T-helper 1 cell treated with Interleukin-12 subunit alpha and Interleukin-12 subunit beta and Interleukin-4 antibody, amounts not matched to agents 30 ng/mL and 1 ng/mL, for 36 hours (primary cell): Measurements from ENCODE around the gene SP3. TPM values are rescaled to one million over a fixed set of nuclear protein-coding genes. Genes with fewer than 3 reads are reported as not detected.

Source experiments
- intact Hi-C: fragments of 100-400 bp; cut with micrococcal nuclease; formaldehyde crosslinking; loops from one replicate; pipeline ENCODE4 v1.15.1; 2024
- total RNA-seq: library from RNA; stranded (reverse); gene quantifications from 2 replicates; pipeline ENCODE4 v1.2.3, GENCODE V29; 2022

Gene SP3
- total RNA-seq, 1 donor from 2014 or later: 107 TPM

- intact Hi-C loops: loop anchor here (5.0 kb wide), 1 partner anchor 429 kb away; the partner anchor contains the start of gene SCRN3
Measured at GRCh38 chr2:173968551-173968950, 3.4 kb upstream of the SP3 start.

DNA sequence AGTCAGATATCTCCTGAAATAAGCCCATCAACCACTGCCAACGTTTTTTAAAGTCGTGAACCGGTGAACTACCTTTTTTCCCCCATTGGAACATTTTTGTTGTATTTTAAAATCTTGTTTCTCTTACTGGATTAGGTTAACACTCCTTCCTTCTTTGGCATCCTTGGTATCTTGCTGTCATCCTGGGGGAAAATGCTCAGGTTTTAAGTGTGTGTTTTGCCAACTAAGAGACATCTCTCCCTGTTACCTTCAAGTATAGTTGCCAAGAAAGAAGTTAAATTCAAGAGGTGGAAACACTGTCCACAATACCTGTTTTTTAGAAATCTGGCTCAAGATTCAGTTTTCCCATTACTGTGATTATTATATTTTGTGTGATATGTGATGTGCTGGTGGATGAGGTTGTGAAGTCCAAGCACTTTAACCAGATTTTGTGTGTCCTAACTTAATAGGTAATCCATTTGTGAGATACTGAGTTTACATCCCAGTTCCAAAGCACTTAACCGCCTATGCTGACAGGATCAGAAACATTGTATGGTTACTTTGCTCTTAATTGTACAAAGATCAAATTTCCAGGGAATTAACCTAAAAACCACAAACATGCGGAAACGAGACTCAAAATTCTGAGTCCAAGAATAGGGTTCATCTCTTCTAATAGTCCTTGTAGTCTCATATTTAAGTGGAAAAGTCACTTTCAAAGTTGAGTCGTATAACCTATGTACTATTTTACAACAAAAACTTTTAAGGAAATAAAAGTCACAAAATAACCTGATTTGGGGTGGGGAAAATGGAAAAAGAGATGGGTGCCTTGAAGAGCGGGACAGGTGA, 1.3 kb upstream of the SP3 start:
- intact Hi-C loops: loop anchor here (5.0 kb wide), 1 partner anchor 431 kb away; the partner anchor contains the start of gene SCRN3

DNA sequence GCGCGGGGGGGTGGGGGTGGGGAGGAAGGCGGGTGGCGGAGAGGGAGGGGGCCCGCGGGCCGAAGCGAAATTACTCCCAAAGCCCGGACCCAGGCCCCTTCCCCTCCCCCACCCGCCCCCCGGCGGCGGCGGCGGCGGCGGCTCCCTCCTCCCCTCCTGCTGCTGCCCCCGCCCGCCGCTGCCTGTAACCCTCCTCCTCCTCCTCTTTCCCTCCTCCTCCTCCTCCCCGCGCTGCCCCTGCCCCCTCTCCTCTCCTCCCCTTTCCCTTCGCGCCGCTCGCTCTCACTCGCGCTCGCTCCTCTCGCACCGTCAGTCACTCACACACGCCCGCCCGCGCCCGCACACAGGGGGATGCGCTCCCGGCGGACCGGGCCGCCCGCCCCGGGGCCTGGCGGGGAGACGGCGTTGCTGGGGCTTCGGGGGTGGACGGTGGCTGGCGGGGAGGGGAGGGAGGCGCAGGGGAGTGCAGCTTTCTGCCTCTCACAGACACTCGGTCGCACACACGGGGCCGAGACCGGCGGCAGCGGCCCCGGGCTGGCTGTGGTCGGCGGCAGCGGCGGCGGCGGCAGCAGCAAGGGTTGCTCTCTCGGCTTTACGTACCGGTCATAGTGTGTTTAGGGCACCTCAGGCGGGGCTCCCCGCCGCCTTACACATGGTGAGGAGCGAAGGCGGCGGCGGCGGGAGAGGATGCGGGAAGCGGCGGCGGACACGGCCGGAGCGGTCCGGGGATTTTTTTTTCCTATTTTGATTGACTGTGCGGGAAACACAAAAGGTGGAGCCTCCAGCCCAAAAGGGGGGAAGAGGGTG, 405 bp downstream of the SP3 start:
- intact Hi-C loops: loop anchor here (1.0 to 5.0 kb wide), 8 partner anchors 378 to 1408 kb away; partner anchors contain the start of genes ATF2, CDCA7, GPR155 and PDK1

DNA sequence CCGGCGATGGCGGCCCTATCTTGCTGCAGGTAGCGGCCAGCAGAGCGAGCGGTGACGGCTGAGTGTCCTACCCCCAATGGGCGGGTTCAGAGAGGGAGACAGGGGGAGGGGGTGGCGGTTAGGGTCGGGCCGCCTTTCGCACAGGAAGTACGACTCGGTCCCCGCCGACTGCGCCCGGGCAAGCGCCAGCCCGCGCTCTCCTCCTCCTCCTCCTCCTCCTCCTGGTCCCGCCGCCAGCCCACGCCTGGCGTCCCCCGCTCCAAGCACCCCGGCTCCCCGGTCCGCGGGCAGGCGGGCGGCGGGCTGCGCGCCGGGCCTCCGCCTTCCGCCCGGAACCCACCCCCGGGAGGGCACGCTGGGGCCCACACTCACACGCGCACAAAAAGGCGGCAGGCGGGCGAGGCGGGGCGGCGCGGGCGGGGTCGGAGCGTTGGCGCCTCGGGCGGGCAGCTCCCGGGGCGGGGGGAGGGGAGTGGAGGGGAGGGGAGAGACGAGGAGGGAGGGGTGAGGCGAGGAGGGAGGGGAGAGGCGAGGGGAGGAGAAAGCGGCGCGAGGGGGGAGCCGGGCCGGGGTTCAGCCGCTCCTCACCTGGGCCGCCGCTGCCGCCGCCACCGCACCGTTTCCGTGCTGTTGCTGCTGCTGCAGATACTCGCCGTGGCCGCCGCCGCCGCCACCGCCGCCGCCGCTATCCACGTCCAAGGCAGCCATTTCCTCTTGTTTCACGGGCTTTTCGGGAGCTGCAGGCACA, 1.2 kb downstream of the SP3 start:
- intact Hi-C loops: loop anchor here (1.0 to 5.0 kb wide), 8 partner anchors 39 to 1407 kb away; partner anchors contain the start of genes OLA1, PDK1 and WIPF1

GRCh38 chr2:173963323-173963816, 1.8 kb downstream of the SP3 start:
- intact Hi-C loops: loop anchor here (1.0 to 5.0 kb wide), 7 partner anchors 39 to 811 kb away; partner anchors contain the start of genes OLA1 and WIPF1

GRCh38 chr2:173962583-173963110, 2.5 kb downstream of the SP3 start:
- intact Hi-C loops: loop anchor here (1.0 to 5.0 kb wide), 7 partner anchors 38 to 810 kb away; partner anchors contain the start of genes OLA1 and WIPF1

DNA sequence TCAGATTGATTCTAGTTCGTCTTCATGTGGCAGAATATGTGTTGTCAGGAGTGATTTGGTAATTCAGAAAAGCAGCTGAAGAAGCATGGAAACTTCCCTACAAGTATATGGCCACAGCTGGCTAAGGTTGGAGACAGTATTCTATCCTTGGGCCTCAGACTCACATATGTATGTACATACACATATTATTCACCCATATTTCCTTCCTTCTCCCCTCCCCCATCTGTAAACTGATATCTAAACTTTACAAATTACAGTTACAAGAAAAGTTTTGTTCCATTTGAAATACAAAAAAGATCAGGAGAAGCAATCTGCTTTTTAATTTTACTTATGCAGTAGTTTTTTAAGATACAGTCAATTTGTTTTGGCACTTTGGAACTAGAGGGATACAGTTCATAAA, 3.1 kb downstream of the SP3 start:
- intact Hi-C loops: loop anchor here (2.0 to 5.0 kb wide), 4 partner anchors 37 to 810 kb away; no protein-coding TSS in a partner anchor

DNA sequence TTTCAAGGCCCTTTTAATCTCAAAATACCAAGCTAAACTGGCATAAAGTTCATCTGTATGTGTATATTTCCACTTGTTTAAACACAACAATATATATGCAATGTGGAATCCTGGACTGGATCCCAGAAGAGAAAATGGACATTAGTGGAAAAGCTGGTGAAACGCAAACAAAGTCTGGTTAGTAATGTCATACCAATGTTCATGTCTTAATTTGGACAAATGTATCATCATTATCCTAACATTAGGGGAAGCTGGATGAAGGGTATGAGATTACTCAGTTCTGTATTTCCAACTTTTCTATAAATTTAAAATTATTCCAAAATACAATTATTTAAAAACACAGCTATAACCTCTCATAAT, 3.8 kb downstream of the SP3 start:
- intact Hi-C loops: loop anchor here (2.0 to 5.0 kb wide), 4 partner anchors 381 to 809 kb away; no protein-coding TSS in a partner anchor

GRCh38 chr2:173959909-173960308, 5.3 kb downstream of the SP3 start:
- intact Hi-C loops: loop anchor here (2.0 to 5.0 kb wide), 4 partner anchors 382 to 808 kb away; no protein-coding TSS in a partner anchor

GRCh38 chr2:173959358-173959884, 5.8 kb downstream of the SP3 start:
- intact Hi-C loops: no loop called here

DNA sequence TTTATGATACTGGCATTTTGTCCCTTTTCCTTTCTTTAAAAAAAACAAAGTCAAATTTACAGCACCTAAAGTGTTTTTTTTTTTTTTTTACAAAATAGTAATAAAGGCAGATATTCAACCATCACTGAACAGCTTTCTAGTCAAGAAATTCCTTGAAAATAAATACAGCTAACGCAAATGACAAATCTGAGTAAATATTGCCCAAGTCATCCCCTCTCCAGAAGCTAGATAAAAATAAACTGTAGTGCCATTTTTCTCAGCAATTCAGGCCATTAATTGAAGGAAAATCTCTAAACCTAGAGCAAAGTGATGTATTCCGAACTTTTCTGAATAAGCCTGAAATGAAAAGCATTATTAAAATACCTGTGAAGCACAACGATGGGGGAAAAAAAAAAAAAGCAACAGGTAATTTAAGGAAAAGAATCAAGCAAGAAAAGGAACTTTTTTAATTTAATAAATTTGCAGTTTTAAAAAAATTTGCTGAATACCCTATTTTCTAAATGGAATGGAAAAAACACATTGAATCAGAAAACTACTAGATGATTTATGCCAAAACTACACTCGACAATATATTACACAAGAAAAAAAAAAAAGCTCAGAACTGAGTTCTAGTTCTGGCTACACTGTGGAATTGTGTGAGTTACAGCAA, 6.9 kb downstream of the SP3 start:
- intact Hi-C loops: no loop called here

- intact Hi-C loops: no loop called here
Measured at GRCh38 chr2:173957517-173957916, 7.7 kb downstream of the SP3 start.

DNA sequence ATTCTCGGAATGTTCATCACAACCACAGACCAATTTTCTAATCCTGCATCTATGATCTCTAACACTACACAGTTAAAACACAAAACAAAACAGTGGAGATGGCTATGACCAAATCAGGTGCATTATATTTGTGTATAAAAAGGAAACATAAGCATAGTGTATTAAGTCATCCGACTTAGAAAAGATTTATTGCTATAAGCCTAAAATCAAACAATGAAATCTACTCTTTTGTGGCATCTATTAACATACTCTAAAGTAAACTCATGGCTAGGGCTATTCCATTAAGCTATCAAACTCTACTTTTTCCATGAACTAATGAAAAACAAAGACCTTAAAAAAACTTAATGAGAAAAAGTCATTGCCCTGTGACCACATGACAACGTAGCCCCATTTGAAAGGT, 8.7 kb downstream of the SP3 start:
- intact Hi-C loops: no loop called here

DNA sequence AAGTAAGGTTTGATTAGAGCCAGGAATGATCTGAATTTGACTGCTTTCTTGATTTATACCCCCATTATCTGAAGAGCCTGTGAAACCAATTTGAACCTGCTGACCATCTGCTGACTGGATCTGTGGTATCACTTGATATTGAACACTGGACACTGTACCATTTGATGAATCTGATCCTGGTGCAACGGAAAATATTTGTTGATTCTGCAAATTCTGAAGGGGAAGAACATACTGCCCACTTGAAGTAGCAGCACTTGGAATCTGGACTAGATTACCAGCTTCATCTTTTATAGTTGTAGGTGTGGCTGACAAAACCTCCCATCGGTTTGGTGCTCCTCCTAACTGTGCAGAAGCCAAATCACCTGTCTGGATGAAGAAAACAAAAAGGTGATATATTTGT, 9.3 kb downstream of the SP3 start:
- intact Hi-C loops: no loop called here

DNA sequence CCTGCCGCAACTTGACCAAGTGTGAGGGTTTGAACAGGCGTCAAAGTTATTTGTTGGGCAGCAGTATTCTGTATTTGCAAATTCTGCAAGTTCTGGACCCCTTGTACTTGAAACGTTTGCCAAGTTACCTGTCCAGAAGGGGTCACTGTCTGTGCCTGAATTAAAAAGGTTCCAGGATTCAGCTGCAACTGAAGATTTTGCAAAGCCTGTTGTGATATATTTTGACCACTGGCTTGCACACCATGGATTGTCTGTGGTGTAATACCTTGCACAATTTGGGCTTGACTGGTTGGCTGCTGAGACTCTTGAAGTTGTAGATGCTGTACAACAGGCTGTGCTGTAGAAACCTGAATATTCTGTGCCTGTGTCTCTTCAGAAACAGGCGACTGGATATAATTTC, 10.2 kb downstream of the SP3 start:
- intact Hi-C loops: no loop called here

DNA sequence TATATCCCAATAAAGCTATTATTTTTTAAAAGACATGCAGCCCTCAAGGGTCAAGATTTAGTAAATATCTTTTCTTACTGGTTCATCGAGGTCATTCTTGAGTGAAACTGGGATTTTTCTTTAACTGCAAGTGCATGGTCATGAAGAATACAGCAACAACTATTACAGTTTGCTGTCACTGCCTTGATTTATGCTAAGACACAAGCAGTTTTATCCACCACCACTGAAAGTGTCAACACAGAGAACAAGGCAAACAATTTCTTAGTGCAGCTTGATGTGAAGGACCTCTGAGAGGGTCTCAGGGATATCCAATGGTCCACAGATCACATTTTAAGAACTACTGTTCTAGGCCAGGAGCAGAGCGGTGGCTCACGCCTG, 12.1 kb downstream of the SP3 start:
- intact Hi-C loops: no loop called here

GRCh38 chr2:173952267-173953046, 12.7 kb downstream of the SP3 start:
- intact Hi-C loops: no loop called here

DNA sequence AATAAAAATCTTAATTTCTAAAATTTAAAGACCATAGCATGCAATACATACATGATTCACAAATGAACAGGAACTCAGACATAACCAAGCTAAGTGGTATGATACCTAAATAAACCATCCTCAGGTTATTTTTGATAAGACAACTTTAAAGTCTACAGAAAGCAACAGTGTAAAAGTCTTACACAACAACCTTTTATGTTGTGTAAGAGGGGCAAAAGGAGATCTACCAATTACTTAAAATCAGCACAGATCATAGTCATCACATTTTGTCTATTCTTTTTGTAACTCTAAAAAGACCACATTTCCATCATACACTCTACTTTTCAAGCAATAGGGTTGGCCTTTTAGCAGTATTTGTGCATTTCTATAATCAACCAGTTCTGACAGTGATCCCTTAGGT, 16.3 kb downstream of the SP3 start:
- intact Hi-C loops: no loop called here

DNA sequence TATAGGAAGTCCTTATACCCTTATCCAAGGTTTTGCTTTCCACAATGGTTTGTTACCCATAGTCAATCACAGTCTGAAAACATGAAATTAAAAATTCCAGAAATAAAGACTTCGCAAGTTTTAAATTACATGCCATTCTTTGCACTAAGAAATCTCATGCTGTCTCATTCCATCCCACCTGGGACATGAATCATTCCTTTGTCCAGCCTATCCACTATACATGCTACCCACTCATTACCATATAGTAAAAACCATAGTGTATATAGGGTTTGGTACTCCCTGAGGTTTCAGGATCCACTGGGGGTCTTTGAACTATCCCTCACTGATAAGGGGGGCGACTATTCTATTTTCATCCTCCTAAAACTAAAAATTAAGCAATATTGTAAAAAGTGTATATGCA, 17.0 kb downstream of the SP3 start:
- intact Hi-C loops: no loop called here
